ENCODE data around the gene DCP2.

Gene DCP2

GRCh38 chr5:113034182-113034773 is 57.7 kb downstream of the DCP2 start:
- no peak for TF ChIP-seq CTCF (IDR thresholded peaks at IDR 0.05; ENCODE audit: extremely low read depth, insufficient read depth, missing control alignments)
- in situ Hi-C loops (cut with MboI; ENCODE audit: low pct_unique_long_range_greater_than_20kb, low sequenced_read_pairs, unreplicated experiment) = loop anchor here (25.0 kb wide), 1 partner anchor 478 kb away; the partner anchor contains the start of gene YTHDC2
- no peak for DNase-seq (ENCODE audit: low spot score)

GRCh38 chr5:113035096-113035495 is 58.5 kb downstream of the DCP2 start:
- TF ChIP-seq CTCF (IDR thresholded peaks at IDR 0.05; ENCODE audit: extremely low read depth, insufficient read depth, missing control alignments) = no peak
- in situ Hi-C loops (cut with MboI; ENCODE audit: low pct_unique_long_range_greater_than_20kb, low sequenced_read_pairs, unreplicated experiment) = loop anchor here (25.0 kb wide), 1 partner anchor 477 kb away; the partner anchor contains the start of gene YTHDC2
- DNase-seq (ENCODE audit: low spot score) = no peak

GRCh38 chr5:113036321-113036720 is 59.7 kb downstream of the DCP2 start:
- no peak for TF ChIP-seq CTCF (IDR thresholded peaks at IDR 0.05; ENCODE audit: extremely low read depth, insufficient read depth, missing control alignments)
- no peak for DNase-seq (ENCODE audit: low spot score)

GRCh38 chr5:113036826-113037225 is 60.2 kb downstream of the DCP2 start:
- in situ Hi-C loops (cut with MboI; ENCODE audit: low pct_unique_long_range_greater_than_20kb, low sequenced_read_pairs, unreplicated experiment) = loop anchor here (25.0 kb wide), 1 partner anchor 475 kb away; the partner anchor contains the start of gene YTHDC2
- no peak for DNase-seq (ENCODE audit: low spot score)
- TF ChIP-seq CTCF (IDR thresholded peaks at IDR 0.05; ENCODE audit: extremely low read depth, insufficient read depth, missing control alignments) = no peak

More at GRCh38 chr5:113036321-113036720, 59.7 kb downstream of the DCP2 start:
- in situ Hi-C loops (cut with MboI; ENCODE audit: low pct_unique_long_range_greater_than_20kb, low sequenced_read_pairs, unreplicated experiment) = loop anchor here (25.0 kb wide), 1 partner anchor 476 kb away; the partner anchor contains the start of gene YTHDC2

- DNase-seq (ENCODE audit: low spot score) = no peak
- no peak for TF ChIP-seq CTCF (IDR thresholded peaks at IDR 0.05; ENCODE audit: extremely low read depth, insufficient read depth, missing control alignments)
- in situ Hi-C loops (cut with MboI; ENCODE audit: low pct_unique_long_range_greater_than_20kb, low sequenced_read_pairs, unreplicated experiment) = loop anchor here (25.0 kb wide), 1 partner anchor 474 kb away; the partner anchor contains the start of gene YTHDC2
Measured at GRCh38 chr5:113038136-113038535, 61.5 kb downstream of the DCP2 start.

GRCh38 chr5:113038714-113039113 is 62.1 kb downstream of the DCP2 start:
- DNase-seq (ENCODE audit: low spot score) = no peak
- TF ChIP-seq CTCF (IDR thresholded peaks at IDR 0.05; ENCODE audit: extremely low read depth, insufficient read depth, missing control alignments) = no peak
- in situ Hi-C loops (cut with MboI; ENCODE audit: low pct_unique_long_range_greater_than_20kb, low sequenced_read_pairs, unreplicated experiment) = loop anchor here (25.0 kb wide), 1 partner anchor 474 kb away; the partner anchor contains the start of gene YTHDC2

Measured in GM13977 (cell line).